ENCODE results near the gene COMMD2.

COMMD2 gene

DNA sequence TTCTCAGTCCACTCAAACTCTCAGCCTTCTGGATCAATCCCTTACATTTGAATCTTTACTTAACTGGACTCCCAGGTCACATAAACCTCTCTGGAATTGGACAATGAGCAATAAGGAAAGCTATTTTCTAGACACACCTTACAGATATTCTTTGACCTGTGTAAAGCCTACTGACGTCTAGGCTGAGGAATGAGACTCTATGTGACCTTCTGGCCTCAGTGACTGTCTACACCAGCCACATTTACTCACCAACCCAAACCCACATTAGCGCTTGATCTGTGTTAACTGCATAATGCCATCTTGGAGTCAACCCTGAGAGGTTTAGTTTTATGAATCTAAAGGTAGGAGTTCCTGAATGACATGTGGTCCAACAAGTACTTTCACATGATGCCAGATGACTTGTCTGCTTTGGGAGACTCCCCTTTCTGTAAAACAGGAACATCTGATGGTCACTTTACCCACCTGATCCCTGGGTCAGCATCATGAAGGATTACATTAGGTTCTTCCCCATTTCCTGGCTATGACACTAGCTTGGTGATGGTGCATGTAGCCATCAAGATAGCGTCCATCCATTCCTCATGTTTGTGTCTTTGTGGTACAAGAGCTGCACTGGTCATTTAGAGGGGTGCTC, 11.4 kb upstream of the COMMD2 start:
- DNase-seq: no peak

GRCh38 chr3:149753717-149754116, 1.4 kb upstream of the COMMD2 start:
- DNase-seq: no peak

GRCh38 chr3:149752788-149753136, 473 bp upstream of the COMMD2 start:
- no peak for DNase-seq

DNA sequence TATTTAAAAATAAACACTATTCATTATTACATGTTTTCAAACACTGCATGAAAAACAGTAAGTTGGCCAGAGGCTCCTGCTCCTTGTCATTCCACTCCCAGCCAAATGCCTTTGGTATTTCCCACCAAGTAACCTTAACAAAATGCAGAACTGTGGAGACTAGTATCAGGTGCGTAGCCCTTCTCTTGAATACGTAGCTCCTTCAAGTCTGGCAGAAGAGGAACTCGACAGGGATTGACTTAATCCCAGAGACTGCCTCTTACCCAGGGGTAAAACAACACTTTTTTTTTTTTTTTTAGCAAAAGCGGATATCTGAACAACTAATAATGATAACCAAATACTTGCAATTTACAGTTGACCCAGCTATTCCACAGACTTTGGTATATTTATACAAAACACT, 738 bp downstream of the COMMD2 start:
- peak in 1 of 2 donors; percentile 4 for DNase-seq

- no peak for DNase-seq
Measured at GRCh38 chr3:149744606-149745005, 7.7 kb downstream of the COMMD2 start.

GRCh38 chr3:149744151-149744550, 8.1 kb downstream of the COMMD2 start:
- no peak for DNase-seq

GRCh38 chr3:149739396-149739795, 12.9 kb downstream of the COMMD2 start:
- no peak for DNase-seq

GRCh38 chr3:149738876-149739275, 13.4 kb downstream of the COMMD2 start:
- no peak for DNase-seq

DNA sequence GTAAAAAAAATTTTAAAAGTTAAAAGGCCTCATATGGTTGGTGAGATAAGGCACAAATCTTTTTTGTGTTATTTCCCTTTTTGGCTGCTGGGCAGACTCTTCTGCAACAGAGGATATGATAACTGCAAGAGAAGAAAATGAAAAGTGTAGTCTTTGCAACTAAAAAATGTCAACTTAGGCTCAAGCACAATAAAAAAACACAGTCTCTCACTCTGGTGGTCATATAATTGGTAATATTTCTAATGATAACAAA, 15.4 kb downstream of the COMMD2 start:
- DNase-seq: no peak

DNA sequence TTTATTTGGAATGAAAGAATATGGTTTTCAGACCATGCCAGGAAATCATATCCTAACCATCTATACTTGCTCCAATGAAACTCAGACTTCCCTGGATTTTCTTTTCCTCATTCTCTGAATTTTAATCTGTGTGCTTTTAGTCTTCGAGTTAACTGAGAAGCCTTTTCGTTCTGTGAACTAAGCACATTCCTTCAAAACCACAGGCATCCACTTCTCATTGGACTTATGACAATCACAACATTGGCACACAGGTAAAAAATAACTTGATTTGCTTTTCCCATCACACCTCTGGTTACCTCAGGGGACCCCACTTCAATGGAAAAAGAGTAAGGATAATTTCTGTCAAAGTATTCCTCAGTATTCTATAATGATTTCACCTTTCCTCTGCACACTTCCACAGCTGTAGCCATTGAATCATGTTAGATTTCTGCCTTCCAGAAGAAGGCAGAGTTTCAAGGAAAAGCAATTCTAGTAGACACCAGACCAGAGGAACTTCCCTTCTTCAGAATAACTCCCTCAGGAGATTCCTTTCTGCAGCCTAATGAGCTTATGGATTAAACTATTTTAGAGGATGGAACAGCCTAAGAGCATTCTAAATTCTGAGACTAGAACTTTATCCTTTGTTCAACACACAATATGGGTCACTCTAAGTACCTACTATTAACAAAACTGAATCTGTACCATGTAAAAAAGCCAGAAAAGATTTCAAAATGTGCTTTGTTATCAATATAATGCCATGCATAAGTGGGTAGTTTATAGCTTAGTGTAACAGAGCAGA, 15.9 kb downstream of the COMMD2 start:
- DNase-seq: no peak

DNA sequence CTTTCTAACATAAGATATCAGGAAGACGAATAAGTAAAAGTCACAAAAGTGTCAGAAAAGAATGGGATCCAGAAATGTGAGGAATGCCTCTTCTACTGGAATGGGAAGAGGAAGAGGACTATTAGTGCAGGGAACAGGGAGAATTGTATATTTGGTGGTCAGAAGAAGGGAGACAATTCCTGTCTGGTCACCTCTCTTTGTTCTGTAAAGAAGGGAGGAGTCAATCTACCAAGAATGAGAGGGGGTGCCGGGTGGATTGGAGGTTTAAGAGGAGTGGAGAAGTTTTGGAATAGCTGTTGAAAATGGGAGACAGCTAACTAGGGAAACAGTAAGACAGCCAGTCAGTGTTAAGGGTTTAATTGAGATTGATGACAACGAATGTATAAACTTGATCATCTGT, 20.1 kb downstream of the COMMD2 start:
- DNase-seq: no peak

- DNase-seq: no peak
Measured at GRCh38 chr3:149727656-149728055, 24.6 kb downstream of the COMMD2 start.

DNA sequence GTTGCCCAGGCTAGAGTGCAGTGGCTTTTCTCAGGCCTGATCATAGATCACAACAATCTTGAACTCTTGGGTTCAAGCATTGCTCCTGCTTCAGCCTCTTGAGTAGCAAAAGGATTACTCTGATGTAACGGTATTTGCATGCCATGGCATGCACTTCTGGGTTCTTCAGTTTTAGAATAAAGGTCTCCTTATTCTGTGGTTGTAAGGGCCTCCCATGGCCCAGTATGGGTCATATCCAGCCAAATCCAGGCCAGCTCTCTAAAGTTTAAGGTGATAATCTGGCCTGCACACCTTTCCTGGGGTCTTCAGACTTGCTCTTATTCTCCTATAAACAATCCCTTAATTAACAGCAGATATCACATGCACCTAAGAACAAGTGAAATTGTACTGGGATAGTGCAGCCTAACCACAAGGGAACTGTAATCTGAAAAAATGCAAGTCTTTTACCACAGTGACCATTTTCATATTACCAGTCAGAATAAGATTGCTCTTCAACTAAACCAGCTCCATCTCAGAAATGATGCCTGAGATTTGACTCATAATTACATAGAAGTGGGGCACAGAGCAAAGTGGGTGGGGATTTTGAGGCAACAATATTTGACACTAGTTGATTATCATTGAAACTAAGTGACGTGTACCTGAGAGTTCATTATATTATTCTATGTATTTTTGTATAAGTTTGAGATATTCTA, 25.4 kb downstream of the COMMD2 start:
- no peak for DNase-seq

DNA sequence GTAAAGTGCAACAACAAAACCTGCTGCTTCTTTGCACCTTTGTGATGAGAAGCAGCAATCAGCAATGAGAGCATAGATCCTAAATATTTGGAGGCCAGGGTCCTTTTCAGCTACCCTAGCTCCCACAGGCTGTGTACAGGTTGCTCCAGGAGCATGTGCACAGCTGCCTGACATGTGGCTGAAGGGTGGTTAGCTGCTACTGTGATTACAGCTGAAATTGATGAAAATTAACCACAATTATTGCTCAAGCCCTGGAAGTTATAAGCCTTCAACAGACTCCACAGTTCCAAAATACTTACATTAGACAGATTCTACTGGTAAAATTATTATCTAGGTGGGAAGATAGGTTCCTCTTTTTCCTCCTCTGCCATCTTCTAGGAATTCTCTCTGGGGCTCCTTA, 28.5 kb downstream of the COMMD2 start:
- DNase-seq: no peak

- no peak for DNase-seq
Measured at GRCh38 chr3:149720918-149721317, 31.4 kb downstream of the COMMD2 start.

DNA sequence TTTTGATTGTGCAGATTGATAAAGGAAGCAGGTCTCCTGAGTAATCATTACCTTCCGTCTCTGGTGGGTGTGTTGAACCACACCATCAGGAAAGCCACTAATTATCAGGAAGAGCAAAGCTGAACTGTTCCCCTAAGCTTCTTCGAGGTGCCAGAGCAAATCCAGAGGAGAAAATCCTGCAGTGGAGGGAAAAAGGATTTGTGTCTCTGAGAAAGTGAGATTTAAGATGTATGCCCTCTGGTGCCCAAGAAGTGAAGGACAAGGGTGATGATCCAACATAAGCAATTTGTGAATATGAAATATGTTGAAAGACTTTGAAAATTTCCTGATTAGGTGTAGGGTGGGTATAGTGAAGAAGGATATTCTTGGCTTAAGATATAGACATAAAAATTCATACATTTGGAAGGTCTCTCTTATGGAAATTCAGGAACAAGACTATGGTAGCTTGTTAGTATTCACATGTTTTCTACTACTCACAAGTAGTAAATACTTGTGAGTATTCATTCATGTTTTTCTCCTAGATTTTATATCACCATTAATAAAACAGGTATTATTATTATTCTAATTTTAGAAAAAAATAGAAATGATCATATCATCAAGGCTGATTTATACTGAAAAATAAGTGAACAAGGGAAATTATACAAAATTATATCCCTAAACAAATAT, 34.8 kb downstream of the COMMD2 start:
- DNase-seq: peak in 1 of 2 donors; percentile 34

- no peak for DNase-seq
Measured at GRCh38 chr3:149716984-149717383, 35.3 kb downstream of the COMMD2 start.

DNA sequence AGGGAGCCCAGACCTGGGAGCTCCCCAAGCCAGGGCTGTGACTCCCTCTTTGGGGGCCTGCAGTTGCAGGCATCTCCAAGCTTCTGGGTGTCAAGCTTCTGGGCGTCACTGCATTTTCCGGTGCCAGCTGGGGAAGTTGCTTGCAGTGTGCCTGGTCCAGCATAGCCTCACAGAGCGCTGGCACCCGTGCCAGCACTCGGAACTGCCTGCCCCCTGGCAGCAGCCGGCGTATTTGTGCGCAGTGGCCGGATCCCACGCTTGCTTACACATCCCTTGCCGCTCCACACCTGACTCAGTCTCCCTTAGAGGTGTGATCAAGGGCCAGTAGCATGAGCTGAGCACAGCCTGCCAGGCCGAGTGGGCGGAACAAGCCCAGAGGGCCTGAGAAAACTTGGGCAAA, 37.0 kb downstream of the COMMD2 start:
- no peak for DNase-seq

DNA sequence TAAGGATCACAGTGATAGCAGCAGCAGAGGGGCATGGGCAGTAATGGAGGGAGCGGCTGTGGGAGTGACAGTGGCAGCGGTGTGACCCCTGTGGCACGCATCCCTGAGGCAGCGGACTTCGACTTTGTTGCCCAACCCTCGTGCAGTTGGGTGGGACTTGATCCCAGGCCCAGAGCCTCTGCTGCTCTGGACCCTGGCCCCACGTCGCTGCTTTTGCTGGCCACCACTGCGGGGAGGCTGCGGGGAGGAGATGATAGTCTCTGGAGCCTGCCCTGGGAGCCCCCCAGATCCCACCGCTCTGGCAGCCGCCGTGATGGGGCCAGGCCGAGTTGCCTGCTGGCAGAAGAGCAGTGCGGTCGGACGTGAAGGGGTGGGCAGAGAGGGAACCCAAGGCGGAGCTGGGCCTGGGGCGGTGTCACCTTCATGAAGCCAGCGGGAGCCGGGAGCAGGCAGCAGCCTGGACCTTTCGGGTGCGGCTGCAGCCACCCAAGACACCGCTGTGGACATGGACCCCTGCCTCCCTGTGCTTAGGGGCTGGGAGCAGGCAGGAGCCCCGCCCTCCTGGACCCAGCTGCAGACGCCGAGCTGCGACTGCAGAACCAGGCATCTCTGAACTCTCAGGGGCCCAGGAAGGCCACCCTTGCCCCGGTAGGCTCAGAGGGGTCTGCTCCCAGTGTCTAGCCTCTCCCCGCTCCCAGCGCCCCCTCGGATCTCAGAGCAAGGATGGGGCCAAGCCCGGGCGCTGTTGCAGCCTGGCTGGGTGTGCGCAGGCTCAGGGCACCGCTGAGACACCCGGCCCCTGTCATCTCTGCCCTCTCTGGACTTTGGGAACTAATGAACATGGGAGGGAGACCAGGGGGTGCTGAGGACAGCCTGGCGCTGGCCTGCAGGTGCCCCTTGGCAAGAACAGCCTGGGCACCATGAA, 38.3 kb downstream of the COMMD2 start:
- no peak for DNase-seq

DNA sequence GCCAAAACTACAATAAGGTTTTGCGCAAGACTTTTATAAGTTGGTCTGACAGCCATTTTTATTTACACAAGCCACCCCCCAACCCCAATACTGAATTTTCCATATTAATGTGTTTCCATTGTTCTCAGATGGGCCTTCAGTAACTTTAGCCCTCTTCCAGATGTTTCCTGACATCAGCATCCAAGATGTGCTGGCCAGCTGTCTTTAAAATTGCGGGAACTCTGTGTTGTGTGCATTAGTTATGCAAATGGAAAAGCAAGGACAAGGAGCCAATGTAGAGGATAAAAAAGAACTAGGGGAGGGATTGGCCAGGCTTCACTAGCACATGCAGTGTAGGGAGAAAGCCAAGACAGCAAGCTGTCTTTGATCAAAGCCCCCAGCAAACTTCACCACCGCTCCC, 45.4 kb downstream of the COMMD2 start:
- DNase-seq: no peak

DNA sequence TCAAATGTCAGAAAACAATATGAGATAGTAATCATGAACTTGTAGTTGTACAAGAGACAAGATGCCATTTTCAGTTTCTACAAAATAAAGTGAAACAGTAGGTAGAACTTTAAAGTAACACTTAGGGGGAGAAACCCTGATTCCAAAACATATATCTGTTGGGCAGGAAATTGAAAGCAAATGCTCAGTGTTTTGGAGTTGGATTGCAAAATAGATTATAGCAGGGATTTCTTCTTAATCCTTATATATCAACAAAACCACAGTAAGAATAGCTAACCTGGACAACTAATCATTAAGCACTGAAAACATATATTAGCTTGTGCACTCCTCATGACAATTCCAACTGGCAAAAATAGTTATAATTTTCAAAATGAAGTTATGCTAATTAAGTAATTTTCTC, 46.9 kb downstream of the COMMD2 start:
- DNase-seq: no peak

DNA sequence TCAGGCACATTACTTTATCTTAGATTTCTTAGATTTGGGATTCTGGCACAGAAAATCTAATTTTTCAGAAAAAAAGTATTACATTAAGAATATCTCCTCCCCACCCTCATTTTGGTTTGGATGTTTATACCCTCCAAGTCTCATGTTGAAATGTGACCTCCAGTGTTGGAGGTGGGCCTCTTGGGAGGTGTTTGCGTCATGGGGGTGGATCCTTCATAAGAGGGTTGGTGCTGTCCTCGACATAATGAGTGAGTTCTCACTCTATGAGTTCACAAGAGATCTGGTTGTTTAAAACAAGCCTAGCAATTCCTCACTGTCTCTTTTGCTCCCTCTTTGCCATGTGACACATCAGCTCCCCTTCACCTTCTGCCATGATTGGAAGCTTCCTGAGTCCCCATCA, 48.8 kb downstream of the COMMD2 start:
- DNase-seq: no peak

Data from CD4-positive, alpha-beta T cell treated with Interleukin-4 for 1 hour (primary cell).